Measurements from ENCODE around the gene NUB1.

Gene NUB1

GRCh38 chr7:151367284-151367683 lies 25.7 kb downstream of the NUB1 start:
- Histone ChIP-seq H3K27ac (ENCODE audit: low read length) (peak overlapping the region; percentile 14), H3K4me3 (ENCODE audit: low read depth in 1 of 2, low read length in 2 of 2) (no peak overlapping the region), H4K20me1 (ENCODE audit: insufficient read depth, low read length) (no peaks in the 10 kb centered on the region), H3K9ac (ENCODE audit: low read depth, low read length) (no peak overlapping the region), H3K4me1 (ENCODE audit: insufficient read depth, low read length) (peaks cover 11% of the 10 kb centered on the region), H3K79me2 (ENCODE audit: insufficient read depth, low read length) (no peaks in the 10 kb centered on the region), H3K36me3 (ENCODE audit: insufficient read depth, low read length) (peaks cover 47% of the 10 kb centered on the region), H3K9me3 (ENCODE audit: insufficient read depth, low read length, severe bottlenecking) (no peaks in the 10 kb centered on the region), H2AFZ (ENCODE audit: low read depth, low read length) (no peak overlapping the region), H3K4me2 (ENCODE audit: insufficient read depth, low read length) (no peak overlapping the region), H3K27me3 (ENCODE audit: insufficient read depth, low read length, poor library complexity) (no peaks in the 10 kb centered on the region)
- no peak for ATAC-seq (ENCODE audit: insufficient read depth, low read depth)
- TF ChIP-seq EZH2 (IDR thresholded peaks at IDR 0.05; ENCODE audit: borderline replicate concordance, low read depth, low read length, severe bottlenecking) (no peak), CTCF (IDR thresholded peaks at IDR 0.05; ENCODE audit: borderline replicate concordance, extremely low read depth, low read length, poor library complexity, severe bottlenecking) (no peak)
- no peak for DNase-seq

- H3K4me2 ChIP-seq (ENCODE audit: insufficient read depth, low read length) = no peak overlapping the region
- H4K20me1 ChIP-seq (ENCODE audit: insufficient read depth, low read length) = no peaks in the 10 kb centered on the region
- H3K4me3 ChIP-seq (ENCODE audit: low read depth in 1 of 2, low read length in 2 of 2) = no peak overlapping the region
- H3K4me1 ChIP-seq (ENCODE audit: insufficient read depth, low read length) = peaks cover 11% of the 10 kb centered on the region
- no peak overlapping the region for H2AFZ ChIP-seq (ENCODE audit: low read depth, low read length)
- no peak overlapping the region for H3K9ac ChIP-seq (ENCODE audit: low read depth, low read length)
- peak; percentile 97 for ATAC-seq (ENCODE audit: insufficient read depth, low read depth)
- peak; percentile 76 for DNase-seq
- H3K79me2 ChIP-seq (ENCODE audit: insufficient read depth, low read length) = no peaks in the 10 kb centered on the region
- H3K27me3 ChIP-seq (ENCODE audit: insufficient read depth, low read length, poor library complexity) = no peaks in the 10 kb centered on the region
- H3K36me3 ChIP-seq (ENCODE audit: insufficient read depth, low read length) = peaks cover 41% of the 10 kb centered on the region
- H3K9me3 ChIP-seq (ENCODE audit: insufficient read depth, low read length, severe bottlenecking) = no peaks in the 10 kb centered on the region
- TF ChIP-seq CTCF (IDR thresholded peaks at IDR 0.05; ENCODE audit: borderline replicate concordance, extremely low read depth, low read length, poor library complexity, severe bottlenecking) (peak; percentile 95), EZH2 (IDR thresholded peaks at IDR 0.05; ENCODE audit: borderline replicate concordance, low read depth, low read length, severe bottlenecking) (no peak)
- H3K27ac ChIP-seq (ENCODE audit: low read length) = peak overlapping the region; percentile 19
These were observed 26.5 kb downstream of the NUB1 start for GRCh38 chr7:151368136-151368571.

- peaks cover 11% of the 10 kb centered on the region for H3K4me1 ChIP-seq (ENCODE audit: insufficient read depth, low read length)
- no peak overlapping the region for H3K4me2 ChIP-seq (ENCODE audit: insufficient read depth, low read length)
- TF ChIP-seq CTCF (IDR thresholded peaks at IDR 0.05; ENCODE audit: borderline replicate concordance, extremely low read depth, low read length, poor library complexity, severe bottlenecking) (no peak), EZH2 (IDR thresholded peaks at IDR 0.05; ENCODE audit: borderline replicate concordance, low read depth, low read length, severe bottlenecking) (no peak)
- H3K9me3 ChIP-seq (ENCODE audit: insufficient read depth, low read length, severe bottlenecking) = no peaks in the 10 kb centered on the region
- H4K20me1 ChIP-seq (ENCODE audit: insufficient read depth, low read length) = no peaks in the 10 kb centered on the region
- H3K36me3 ChIP-seq (ENCODE audit: insufficient read depth, low read length) = peaks cover 66% of the 10 kb centered on the region
- ATAC-seq (ENCODE audit: insufficient read depth, low read depth) (no peak), DNase-seq (no peak)
- no peaks in the 10 kb centered on the region for H3K79me2 ChIP-seq (ENCODE audit: insufficient read depth, low read length)
- no peak overlapping the region for H3K27ac ChIP-seq (ENCODE audit: low read length)
- H3K4me3 ChIP-seq (ENCODE audit: low read depth in 1 of 2, low read length in 2 of 2) = no peak overlapping the region
- no peak overlapping the region for H3K9ac ChIP-seq (ENCODE audit: low read depth, low read length)
- H2AFZ ChIP-seq (ENCODE audit: low read depth, low read length) = no peak overlapping the region
- H3K27me3 ChIP-seq (ENCODE audit: insufficient read depth, low read length, poor library complexity) = no peaks in the 10 kb centered on the region
These were observed 29.7 kb downstream of the NUB1 start for GRCh38 chr7:151371266-151371665.
